ENCODE data around the gene TMEM221. TPM values are rescaled to one million over a fixed set of nuclear protein-coding genes. Genes with fewer than 3 reads are reported as not detected.

TMEM221 gene
- total RNA-seq, 2 donors from 2014 or later, result not detected

DNA sequence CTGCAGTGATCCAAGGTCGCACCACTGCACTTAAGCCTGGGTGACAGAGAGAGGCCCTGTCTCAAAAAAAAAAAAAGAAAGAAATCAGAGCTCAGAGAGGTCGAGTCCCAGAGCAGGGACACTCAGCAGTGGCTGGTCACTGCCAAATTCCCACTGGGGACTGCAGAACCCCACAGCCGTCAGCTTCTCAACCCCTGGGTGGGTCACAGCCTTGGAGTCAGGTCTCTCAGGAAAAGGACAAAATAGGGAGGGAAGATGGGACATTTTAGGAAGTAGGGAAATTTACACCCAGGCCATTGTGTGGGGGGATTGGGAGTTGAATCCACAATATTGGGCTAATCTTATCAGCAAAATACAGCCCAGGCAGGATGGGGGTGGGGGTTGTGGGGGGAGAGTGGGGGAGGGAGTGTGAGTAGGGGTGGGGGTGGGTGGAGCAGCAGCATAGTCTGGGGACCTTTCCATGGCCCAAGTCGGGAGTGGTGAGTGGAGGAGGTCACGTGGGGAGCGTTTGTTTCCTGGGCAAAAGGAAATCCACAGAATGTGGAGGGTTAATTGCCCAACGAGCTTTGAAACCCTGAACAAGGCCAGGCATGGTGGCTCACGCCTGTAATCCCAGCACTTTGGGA, 49.5 kb downstream of the TMEM221 start:
- H3K4me3 Mint-ChIP-seq, result no peak overlapping the region
- H3K36me3 Mint-ChIP-seq, result no peaks in the 10 kb centered on the region
- ATAC-seq (no peak), DNase-seq (ENCODE audit: low spot score) (no peak)
- no peak overlapping the region for H3K27ac Mint-ChIP-seq
- no peaks in the 10 kb centered on the region for H3K9me3 Mint-ChIP-seq
- H3K27me3 Mint-ChIP-seq, result no peaks in the 10 kb centered on the region
- H3K4me1 Mint-ChIP-seq (ENCODE audit: low read depth in 2 of 2), result peaks cover 9 to 25% of the 10 kb centered on the region in 2 donors

DNA sequence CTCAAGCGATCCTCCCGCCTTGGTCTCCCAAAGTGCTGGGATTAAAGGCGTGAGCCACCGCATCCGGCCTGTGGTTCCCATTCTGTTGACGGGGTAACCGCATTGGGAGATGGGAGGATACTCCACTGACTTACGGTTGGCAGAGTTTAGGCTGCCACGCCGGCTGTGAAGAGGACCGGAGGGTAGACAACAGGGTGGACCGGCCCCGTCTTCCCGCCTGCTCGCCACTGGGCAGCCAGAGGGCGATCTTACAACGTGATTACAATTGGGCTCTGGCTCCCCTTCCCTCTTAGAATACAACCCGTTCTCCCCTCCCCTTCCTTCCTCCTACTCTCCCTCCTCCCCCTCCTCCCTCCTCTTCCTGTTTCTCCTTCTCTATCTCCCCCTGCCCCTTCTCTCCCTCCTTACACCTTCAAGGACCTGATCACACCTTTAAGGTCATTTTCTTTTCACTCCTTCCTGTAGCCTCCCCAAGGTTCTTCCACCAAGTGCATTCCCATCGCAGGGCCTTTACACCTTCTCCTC, 53.5 kb downstream of the TMEM221 start:
- Mint-ChIP-seq H3K9me3 (no peaks in the 10 kb centered on the region), H3K4me3 (no peak overlapping the region), H3K27ac (peak overlapping the region in 1 of 2 donors; percentile 78), H3K4me1 (ENCODE audit: low read depth in 2 of 2) (peaks cover 19 to 21% of the 10 kb centered on the region in 2 donors), H3K27me3 (peaks cover 0 to 3% of the 10 kb centered on the region in 2 donors), H3K36me3 (no peaks in the 10 kb centered on the region)
- DNase-seq (ENCODE audit: low spot score), result peak; percentile 76
- peak in 1 of 2 donors; percentile 59 for ATAC-seq

DNA sequence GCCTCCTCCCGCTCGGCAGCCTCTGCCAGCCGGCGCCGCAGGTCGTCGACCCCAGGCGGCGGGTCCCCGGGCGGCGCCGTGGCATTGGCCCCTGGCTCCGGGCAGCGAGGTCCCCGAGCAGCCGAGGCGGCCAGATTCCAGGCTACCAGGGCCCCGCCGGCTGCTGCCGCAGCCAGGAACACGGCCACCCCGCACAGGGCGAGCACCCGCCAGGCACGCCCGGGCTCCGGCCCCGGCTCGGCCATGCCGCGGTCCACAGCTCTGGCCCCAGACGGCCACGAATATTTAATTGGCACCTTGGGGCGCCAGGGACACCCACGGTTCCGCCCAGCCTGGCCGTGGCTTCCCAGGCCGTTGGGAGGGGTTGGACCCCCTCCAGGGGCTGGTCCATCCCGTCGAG, 54.6 kb downstream of the TMEM221 start, which contains the start of gene CCDC194:
Gene CCDC194 (minus strand): TSS at position 283 of the 400 bp plus-strand sequence. CDS start 38 bp downstream, at position 245.
- Mint-ChIP-seq H3K9me3 (no peaks in the 10 kb centered on the region), H3K4me1 (ENCODE audit: low read depth in 2 of 2) (peaks cover 19 to 21% of the 10 kb centered on the region in 2 donors), H3K27me3 (peaks cover 0 to 3% of the 10 kb centered on the region in 2 donors), H3K27ac (peak within 1 kb of the TSS in 1 of 2 donors; percentile 78), H3K36me3 (no peaks in the 10 kb centered on the region), H3K4me3 (no peak within 1 kb of the TSS)
- no peak for ATAC-seq
- DNase-seq (ENCODE audit: low spot score), result no peak

DNA sequence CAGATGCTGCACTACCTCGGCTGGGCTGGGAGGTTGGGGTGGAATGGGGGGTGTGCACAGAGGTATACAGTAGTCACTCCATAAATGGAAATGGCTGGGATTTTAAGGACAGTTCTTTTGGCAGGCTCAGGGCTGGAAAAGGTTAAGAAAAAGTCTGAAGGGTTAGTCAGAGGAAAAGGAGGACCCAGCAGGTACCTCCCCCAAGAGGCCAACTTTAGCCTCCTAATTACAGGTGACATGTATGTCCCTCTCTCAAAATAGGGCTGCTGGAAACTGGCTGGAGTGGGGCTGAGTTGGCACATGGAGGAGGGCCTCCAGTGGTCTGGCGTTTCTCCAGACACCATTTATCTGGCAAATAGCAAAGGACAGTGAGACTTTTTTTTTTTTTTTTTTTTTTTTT, 55.5 kb downstream of the TMEM221 start:
- DNase-seq (ENCODE audit: low spot score) (no peak), ATAC-seq (no peak)
- peaks cover 19 to 21% of the 10 kb centered on the region in 2 donors for H3K4me1 Mint-ChIP-seq (ENCODE audit: low read depth in 2 of 2)
- H3K27me3 Mint-ChIP-seq, result peaks cover 0 to 3% of the 10 kb centered on the region in 2 donors
- no peak overlapping the region for H3K27ac Mint-ChIP-seq
- no peaks in the 10 kb centered on the region for H3K36me3 Mint-ChIP-seq
- no peaks in the 10 kb centered on the region for H3K9me3 Mint-ChIP-seq
- H3K4me3 Mint-ChIP-seq, result no peak overlapping the region

DNA sequence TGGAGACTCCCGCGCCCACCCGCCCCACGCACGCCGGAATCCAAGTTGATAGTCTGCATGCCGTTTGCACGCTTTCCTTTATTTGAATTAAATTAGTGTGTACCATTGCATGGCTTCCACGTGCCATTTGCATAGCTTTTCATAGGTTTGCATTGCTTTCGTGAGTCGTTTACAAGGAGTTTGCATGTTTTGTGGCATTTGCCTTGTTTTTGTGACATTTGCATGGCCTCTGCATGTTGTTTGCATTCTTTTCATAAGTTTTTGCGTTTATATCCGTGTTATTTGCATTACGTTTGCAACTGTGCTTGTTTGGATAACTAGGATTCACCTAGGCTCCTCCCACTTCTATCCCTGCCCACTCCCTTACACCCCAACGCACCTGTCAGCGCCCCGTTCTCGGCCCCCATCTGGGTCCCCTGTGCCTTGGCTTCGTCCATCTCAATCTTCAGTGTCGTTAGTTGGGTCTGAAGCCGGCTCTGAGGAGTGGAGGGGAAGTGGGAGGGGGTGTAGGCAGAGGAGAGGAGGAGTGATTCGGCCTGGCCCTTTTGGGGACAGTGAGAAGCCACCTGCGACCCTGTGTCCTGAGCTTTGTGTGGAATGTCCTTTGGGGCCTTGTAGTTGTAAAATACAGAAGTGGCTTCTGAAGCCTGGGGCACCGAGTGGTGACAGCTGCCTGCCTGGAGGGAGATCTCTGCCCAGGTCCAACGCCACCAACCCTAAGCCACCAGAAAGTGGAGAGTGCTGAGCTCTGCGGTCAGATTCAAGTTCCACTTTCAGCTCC, 56.9 kb downstream of the TMEM221 start:
- H3K27ac Mint-ChIP-seq, result no peak overlapping the region
- H3K9me3 Mint-ChIP-seq, result no peaks in the 10 kb centered on the region
- H3K27me3 Mint-ChIP-seq, result peaks cover 0 to 3% of the 10 kb centered on the region in 2 donors
- no peak for DNase-seq (ENCODE audit: low spot score)
- peak overlapping the region; percentile 89 for H3K4me3 Mint-ChIP-seq
- no peak for ATAC-seq
- H3K4me1 Mint-ChIP-seq (ENCODE audit: low read depth in 2 of 2), result peaks cover 17 to 19% of the 10 kb centered on the region in 2 donors
- no peaks in the 10 kb centered on the region for H3K36me3 Mint-ChIP-seq

DNA sequence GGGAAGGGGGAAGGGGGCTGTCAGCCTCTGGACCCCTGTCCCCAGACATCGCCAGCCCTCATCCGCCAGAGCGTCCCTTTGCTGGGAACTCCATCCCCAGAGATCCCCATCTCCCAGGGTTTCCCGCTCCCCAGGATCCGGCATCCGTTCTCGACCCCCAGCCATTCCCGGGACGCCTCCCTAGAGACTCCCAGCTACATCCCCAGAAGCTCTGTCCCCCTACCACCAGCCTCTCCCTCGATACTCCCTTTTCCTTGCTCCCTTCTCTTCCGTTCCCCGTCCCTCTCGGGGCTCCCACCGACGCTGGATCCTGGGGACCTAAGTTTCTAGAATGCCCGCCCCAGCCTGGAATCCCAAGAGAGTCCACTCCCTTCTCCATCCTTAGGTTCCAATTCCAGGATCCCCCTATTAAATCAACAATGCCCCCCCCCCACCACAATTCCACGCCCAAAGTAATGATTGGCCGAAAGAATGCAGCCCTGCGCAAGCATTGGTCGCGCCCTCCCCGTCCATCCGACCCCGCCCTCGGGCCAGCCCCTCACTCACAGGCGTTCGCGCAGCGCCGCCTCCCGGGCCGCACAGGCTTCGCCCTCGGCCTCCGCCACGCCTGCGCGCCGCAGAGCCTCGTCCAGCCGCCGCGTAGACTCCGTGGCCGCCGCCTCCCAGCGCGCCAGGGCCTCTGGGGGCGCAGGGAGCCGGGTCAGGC, 57.6 kb downstream of the TMEM221 start:
- Mint-ChIP-seq H3K4me3 (peak overlapping the region; percentile 89), H3K4me1 (ENCODE audit: low read depth in 2 of 2) (peaks cover 17 to 19% of the 10 kb centered on the region in 2 donors), H3K27me3 (peaks cover 0 to 3% of the 10 kb centered on the region in 2 donors), H3K9me3 (no peaks in the 10 kb centered on the region), H3K36me3 (no peaks in the 10 kb centered on the region), H3K27ac (peak overlapping the region in 1 of 2 donors; percentile 64)
- DNase-seq (ENCODE audit: low spot score), result peak; percentile 92
- peak; percentile 99 for ATAC-seq

DNA sequence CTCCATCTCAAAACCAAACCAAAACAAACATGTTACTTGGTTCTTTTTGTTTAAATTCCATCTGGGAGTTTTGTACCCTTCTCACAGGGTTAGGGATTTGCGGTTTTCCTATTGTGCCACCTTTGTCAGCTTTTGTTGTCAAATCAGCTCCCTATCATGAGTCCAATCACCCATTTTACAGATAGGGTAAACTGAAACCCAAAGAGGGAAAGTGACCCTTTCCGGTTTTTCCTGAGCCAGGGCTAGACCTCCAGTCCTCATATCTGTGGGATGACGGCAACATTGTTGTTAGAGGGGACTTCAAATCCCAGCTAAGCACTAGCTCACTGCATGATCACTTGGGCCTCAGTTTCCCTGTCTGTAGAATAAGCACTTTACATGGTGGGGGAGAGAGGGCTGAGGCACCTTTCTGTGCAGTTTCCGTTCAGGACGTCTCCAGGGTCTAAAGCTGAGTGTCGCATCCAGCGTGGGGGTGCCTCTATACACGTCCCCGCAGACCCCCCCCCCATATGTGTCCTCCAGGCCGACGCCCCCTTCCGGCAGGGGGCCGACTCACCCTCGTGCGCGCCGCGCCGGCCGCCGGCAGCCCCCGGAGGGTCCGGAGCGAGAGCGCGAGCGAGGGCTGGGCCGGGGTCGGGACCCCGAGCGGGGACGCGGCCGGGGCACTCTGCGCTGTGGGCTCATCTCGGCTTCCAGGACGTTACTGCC, 58.4 kb downstream of the TMEM221 start:
- DNase-seq (ENCODE audit: low spot score), result no peak
- Mint-ChIP-seq H3K9me3 (no peaks in the 10 kb centered on the region), H3K27me3 (peaks cover 0 to 3% of the 10 kb centered on the region in 2 donors), H3K4me3 (peak overlapping the region; percentile 89), H3K27ac (no peak overlapping the region), H3K4me1 (ENCODE audit: low read depth in 2 of 2) (peaks cover 14 to 15% of the 10 kb centered on the region in 2 donors), H3K36me3 (no peaks in the 10 kb centered on the region)
- ATAC-seq, result no peak

DNA sequence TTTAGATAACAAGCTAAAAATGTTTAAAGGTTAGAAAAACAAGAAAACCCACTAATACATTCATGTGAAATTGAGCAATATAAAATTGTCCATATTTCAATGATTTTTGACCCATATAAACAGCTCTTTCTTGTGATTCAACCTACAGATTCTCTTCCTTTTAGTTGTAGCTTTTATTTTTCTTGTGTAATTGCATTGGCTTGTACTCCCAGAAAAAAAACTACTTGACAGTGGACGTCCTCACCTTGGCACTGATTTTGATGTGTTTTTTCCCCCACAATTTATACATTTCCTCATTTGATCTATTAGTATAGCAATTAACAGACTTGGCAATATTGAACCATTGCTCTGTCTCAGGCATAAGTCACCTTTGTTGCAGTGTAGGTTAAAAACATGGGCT, 59.2 kb downstream of the TMEM221 start:
- DNase-seq (ENCODE audit: low spot score), result no peak
- no peaks in the 10 kb centered on the region for H3K9me3 Mint-ChIP-seq

DNA sequence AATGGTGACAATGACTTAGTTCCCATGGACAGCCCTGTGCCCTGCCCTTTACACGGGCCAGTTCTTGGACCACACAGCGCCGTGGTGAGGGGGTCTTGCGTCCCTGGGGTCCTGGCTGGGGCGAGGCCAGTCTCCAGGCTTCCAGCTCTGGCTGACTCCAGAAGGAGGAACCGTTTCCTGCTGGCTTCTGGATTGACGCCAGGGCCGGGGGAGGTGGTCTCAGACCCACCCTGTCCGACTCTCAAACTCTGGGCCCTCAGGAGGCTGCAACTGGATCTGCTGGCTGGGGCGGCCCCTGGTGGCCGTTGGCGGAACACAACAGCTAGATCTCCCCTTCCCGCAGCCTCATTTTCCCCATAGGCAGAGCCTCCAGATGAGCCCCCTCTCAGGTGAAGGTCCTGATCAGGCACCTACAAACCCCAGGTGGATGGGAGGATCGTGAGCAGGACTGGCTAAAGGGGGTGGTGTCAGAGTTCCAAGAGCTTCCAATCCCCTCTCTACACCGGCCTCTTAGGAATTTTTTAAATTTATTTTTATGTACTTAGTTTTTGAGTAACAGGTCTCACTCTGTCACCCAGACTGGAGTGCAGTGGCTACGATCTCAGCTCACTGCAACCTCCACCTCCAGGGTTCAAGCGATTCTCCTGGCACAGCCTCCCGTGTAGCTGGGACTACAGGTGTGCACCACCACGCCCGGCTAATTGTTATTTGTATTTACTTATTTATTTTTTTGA, 62.4 kb downstream of the TMEM221 start:
- DNase-seq (ENCODE audit: low spot score) (no peak), ATAC-seq (peak; percentile 60 to 66)
- no peaks in the 10 kb centered on the region for H3K36me3 Mint-ChIP-seq
- no peak overlapping the region for H3K4me3 Mint-ChIP-seq
- H3K4me1 Mint-ChIP-seq (ENCODE audit: low read depth in 2 of 2), result peaks cover 8 to 9% of the 10 kb centered on the region in 2 donors
- H3K27me3 Mint-ChIP-seq, result peaks cover 0 to 3% of the 10 kb centered on the region in 2 donors
- no peaks in the 10 kb centered on the region for H3K9me3 Mint-ChIP-seq
- no peak overlapping the region for H3K27ac Mint-ChIP-seq

More for the DNA sequence above, 59.2 kb downstream of the TMEM221 start:
- Mint-ChIP-seq H3K27ac (no peak overlapping the region), H3K36me3 (no peaks in the 10 kb centered on the region), H3K4me1 (ENCODE audit: low read depth in 2 of 2) (peaks cover 12% of the 10 kb centered on the region in 2 donors), H3K4me3 (no peak overlapping the region), H3K27me3 (peaks cover 0 to 3% of the 10 kb centered on the region in 2 donors)
- no peak for ATAC-seq

Other genes starting within 250 kb of the TMEM221 start
- 10 to 100 TPM; 25.9 to 28.7 TPM for gene USE1, start 233.3 kb downstream of the TMEM221 start, total RNA-seq
- gene OCEL1, start 222.4 kb downstream of the TMEM221 start, total RNA-seq, result 10 to 100 TPM; 14.7 to 31.9 TPM
- gene NR2F6, start 202.7 kb downstream of the TMEM221 start, total RNA-seq, result 10 to 100 TPM in 1 of 2 donors, 1 to 10 TPM in 1; 2.7 to 12.2 TPM
- not detected for gene USHBP1, start 183.9 kb downstream of the TMEM221 start, total RNA-seq
- 100 to 1,000 TPM in 1 of 2 donors, 10 to 100 TPM in 1; 90.1 to 143 TPM for gene BABAM1, start 181.2 kb downstream of the TMEM221 start, total RNA-seq
- gene ANKLE1, start 166.8 kb downstream of the TMEM221 start, total RNA-seq, result 10 to 100 TPM in 1 of 2 donors, 1 to 10 TPM in 1; 2.0 to 34.6 TPM
- gene ABHD8, start 145.2 kb downstream of the TMEM221 start, total RNA-seq, result 1 to 10 TPM; 6.5 to 6.8 TPM
- 100 to 1,000 TPM in 1 of 2 donors, 10 to 100 TPM in 1; 61.4 to 106 TPM for gene MRPL34, start 142.8 kb downstream of the TMEM221 start, total RNA-seq
- 10 to 100 TPM; 57.7 to 68.3 TPM for gene DDA1, start 139.1 kb downstream of the TMEM221 start, total RNA-seq
- gene ANO8, start 113.8 kb downstream of the TMEM221 start, total RNA-seq, result 1 to 10 TPM; 5.5 to 7.0 TPM
- 10 to 100 TPM; 31.6 to 72.5 TPM for gene GTPBP3, start 111.1 kb downstream of the TMEM221 start, total RNA-seq
- under 1 TPM in 1 of 2 donors, not detected in 1; 0.59 TPM for gene PLVAP, start 71.3 kb downstream of the TMEM221 start, total RNA-seq
- gene CCDC194, start 54.5 kb downstream of the TMEM221 start, total RNA-seq, result 1 to 10 TPM; 4.4 to 6.6 TPM
- gene BST2, start 43.0 kb downstream of the TMEM221 start, total RNA-seq, result 100 to 1,000 TPM; 150 to 282 TPM
- gene MVB12A, start 28.6 kb downstream of the TMEM221 start, total RNA-seq, result 10 to 100 TPM; 37.0 to 45.9 TPM
- not detected for gene NXNL1, start 12.3 kb upstream of the TMEM221 start, total RNA-seq
- gene SLC27A1, start 21.9 kb upstream of the TMEM221 start, total RNA-seq, result 1 to 10 TPM; 2.2 to 6.0 TPM
- gene PGLS, start 63.0 kb upstream of the TMEM221 start, total RNA-seq, result 10 to 100 TPM; 42.8 to 64.6 TPM
- 100 to 1,000 TPM in 1 of 2 donors, 10 to 100 TPM in 1; 53.9 to 122 TPM for gene COLGALT1, start 107.0 kb upstream of the TMEM221 start, total RNA-seq
- not detected for gene UNC13A, start 239.7 kb upstream of the TMEM221 start, total RNA-seq